NCI-H460 (cell line): ENCODE measurements around the gene C1QTNF4. TPM values are rescaled to one million over a fixed set of nuclear protein-coding genes. Genes with fewer than 3 reads are reported as not detected.

Source experiments
- DNase-seq: peaks from one replicate; pipeline ENCODE4 v3.0.0-alpha.2; 2016; ENCODE audit warnings: low read depth; ENCODE audit errors: extremely low read depth
- total RNA-seq: library from RNA; depleted of rRNA; stranded (reverse); fragments of >200 nt; shearing (Covaris generic); gene quantifications from 2 replicates; pipeline ENCODE4 v1.2.3, GENCODE V29; 2014

The C1QTNF4 gene
- total RNA-seq, 1 experiment from 2014 or later = not detected

GRCh38 chr11:47595029-47595428 lies 818 bp upstream of the C1QTNF4 start:
- DNase-seq = no peak

GRCh38 chr11:47593492-47593933 lies 698 bp downstream of the C1QTNF4 start:
- DNase-seq = no peak

- no peak for DNase-seq
These were observed 1.2 kb downstream of the C1QTNF4 start for GRCh38 chr11:47592970-47593369.

GRCh38 chr11:47592251-47592650 lies 2.0 kb downstream of the C1QTNF4 start:
- no peak for DNase-seq

GRCh38 chr11:47591764-47592163 lies 2.4 kb downstream of the C1QTNF4 start:
- DNase-seq = no peak

- DNase-seq = no peak
These were observed 4.0 kb downstream of the C1QTNF4 start for GRCh38 chr11:47589977-47590861.

- no peak for DNase-seq
These were observed 4.6 kb downstream of the C1QTNF4 start for GRCh38 chr11:47589584-47589976.

GRCh38 chr11:47589118-47589517 lies 5.1 kb downstream of the C1QTNF4 start:
- DNase-seq = no peak

GRCh38 chr11:47587723-47588326 lies 6.4 kb downstream of the C1QTNF4 start:
- DNase-seq = no peak

- no peak for DNase-seq
These were observed 7.0 kb downstream of the C1QTNF4 start for GRCh38 chr11:47587039-47587716.

- no peak for DNase-seq
These were observed 7.9 kb downstream of the C1QTNF4 start, which contains the start of gene FAM180B for GRCh38 chr11:47586098-47586855. Gene FAM180B (plus strand): TSS chr11:47586678. CDS start chr11:47586769, 91 bp downstream.

- no peak for DNase-seq
These were observed 10.4 kb downstream of the C1QTNF4 start for GRCh38 chr11:47583844-47584243.

- peak; percentile 76 for DNase-seq
These were observed 15.4 kb downstream of the C1QTNF4 start, which contains the start of the genes KBTBD4 and NDUFS3 for GRCh38 chr11:47578524-47579494. Gene KBTBD4 (minus strand): TSS chr11:47578970. CDS start chr11:47578951, 19 bp downstream. Gene NDUFS3 (plus strand): TSS chr11:47579074. CDS start chr11:47579092, 18 bp downstream.

GRCh38 chr11:47577460-47578041 lies 16.7 kb downstream of the C1QTNF4 start:
- DNase-seq = no peak

GRCh38 chr11:47573321-47573720 lies 20.9 kb downstream of the C1QTNF4 start:
- DNase-seq = no peak

GRCh38 chr11:47572715-47573255 lies 21.4 kb downstream of the C1QTNF4 start:
- DNase-seq = no peak

- DNase-seq = no peak
These were observed 22.3 kb downstream of the C1QTNF4 start for GRCh38 chr11:47571895-47572294.

- no peak for DNase-seq
These were observed 22.9 kb downstream of the C1QTNF4 start for GRCh38 chr11:47571357-47571729.
